Activated naive CD8-positive, alpha-beta T cell treated with anti-CD3 and anti-CD28 coated beads for 36 hours (primary cell): ENCODE measurements around the gene C17orf50. TPM values are rescaled to one million over a fixed set of nuclear protein-coding genes. Genes with fewer than 3 reads are reported as not detected.

ENCODE experiments used
- DNase-seq: peaks from one replicate; pipeline ENCODE4 v3.0.0; 2021
- H3K27ac Mint-ChIP-seq: one replicate; pipeline ENCODE4 v1.8.0; 2022; ENCODE audit warnings: mild to moderate bottlenecking, moderate library complexity, mixed read lengths
- H3K27me3 Mint-ChIP-seq: one replicate; pipeline ENCODE4 v1.8.0; 2022; ENCODE audit warnings: mild to moderate bottlenecking, mixed read lengths
- H3K36me3 Mint-ChIP-seq: one replicate; pipeline ENCODE4 v1.8.0; 2021; ENCODE audit warnings: mild to moderate bottlenecking, mixed read lengths
- H3K4me1 Mint-ChIP-seq: one replicate; pipeline ENCODE4 v1.8.0; 2021; ENCODE audit warnings: mixed read lengths
- H3K4me3 Mint-ChIP-seq: one replicate; pipeline ENCODE4 v1.8.0; 2022; ENCODE audit warnings: mild to moderate bottlenecking, moderate library complexity, mixed read lengths
- H3K9me3 Mint-ChIP-seq: one replicate; pipeline ENCODE4 v1.8.0; 2022; ENCODE audit warnings: mixed read lengths
- total RNA-seq, 2 experiments: library from RNA; stranded (reverse); gene quantifications; one replicate each; pipeline ENCODE4 v1.2.3, GENCODE V29; 2021

Gene C17orf50
- total RNA-seq, 2 experiments from 2014 or later, result not detected

- H3K4me1 Mint-ChIP-seq, result peaks cover 39% of the 10 kb centered on the region
- no peaks in the 10 kb centered on the region for H3K36me3 Mint-ChIP-seq
- peaks cover 14% of the 10 kb centered on the region for H3K27me3 Mint-ChIP-seq
- no peak overlapping the region for H3K4me3 Mint-ChIP-seq
- H3K27ac Mint-ChIP-seq, result no peak overlapping the region
- no peak for DNase-seq
- H3K9me3 Mint-ChIP-seq, result no peaks in the 10 kb centered on the region
These were observed 39.3 kb downstream of the C17orf50 start for GRCh38 chr17:35799942-35800341.

GRCh38 chr17:35801583-35802224, 41.0 kb downstream of the C17orf50 start:
- Mint-ChIP-seq H3K36me3 (no peaks in the 10 kb centered on the region), H3K27ac (peak overlapping the region; percentile 62), H3K4me1 (peaks cover 36% of the 10 kb centered on the region), H3K27me3 (peaks cover 5% of the 10 kb centered on the region), H3K4me3 (no peak overlapping the region), H3K9me3 (no peaks in the 10 kb centered on the region)
- peak; percentile 20 for DNase-seq

- Mint-ChIP-seq H3K36me3 (peaks cover 2% of the 10 kb centered on the region), H3K4me1 (peaks cover 55% of the 10 kb centered on the region), H3K4me3 (no peak overlapping the region), H3K9me3 (no peaks in the 10 kb centered on the region), H3K27me3 (no peaks in the 10 kb centered on the region), H3K27ac (peak overlapping the region; percentile 17)
- DNase-seq, result peak; percentile 42
These were observed 44.0 kb downstream of the C17orf50 start for GRCh38 chr17:35804658-35805192.

- Mint-ChIP-seq H3K4me3 (peak overlapping the region; percentile 89), H3K27ac (peak overlapping the region; percentile 97), H3K4me1 (peaks cover 52% of the 10 kb centered on the region), H3K36me3 (peaks cover 22% of the 10 kb centered on the region), H3K9me3 (no peaks in the 10 kb centered on the region), H3K27me3 (no peaks in the 10 kb centered on the region)
- no peak for DNase-seq
These were observed 46.9 kb downstream of the C17orf50 start for GRCh38 chr17:35807371-35808144.

GRCh38 chr17:35808240-35808961, 47.7 kb downstream of the C17orf50 start:
- Mint-ChIP-seq H3K9me3 (no peaks in the 10 kb centered on the region), H3K27ac (peak overlapping the region; percentile 97), H3K36me3 (peaks cover 28% of the 10 kb centered on the region), H3K27me3 (no peaks in the 10 kb centered on the region), H3K4me3 (peak overlapping the region; percentile 89), H3K4me1 (peaks cover 52% of the 10 kb centered on the region)
- no peak for DNase-seq

- DNase-seq, result peak; percentile 97
- Mint-ChIP-seq H3K4me1 (peaks cover 56% of the 10 kb centered on the region), H3K27ac (peak within 1 kb of the TSS; percentile 97), H3K36me3 (peaks cover 34% of the 10 kb centered on the region), H3K4me3 (peak within 1 kb of the TSS; percentile 89), H3K9me3 (no peaks in the 10 kb centered on the region), H3K27me3 (no peaks in the 10 kb centered on the region)
These were observed 48.5 kb downstream of the C17orf50 start, which contains the start of gene TAF15 for GRCh38 chr17:35808962-35809854. TAF15 (plus strand) TSS chr17:35809484; CDS start chr17:35809570, 86 bp downstream.

- peaks cover 56% of the 10 kb centered on the region for H3K4me1 Mint-ChIP-seq
- peak overlapping the region; percentile 97 for H3K27ac Mint-ChIP-seq
These were observed 49.3 kb downstream of the C17orf50 start for GRCh38 chr17:35809855-35810461.

GRCh38 chr17:35811759-35812158, 51.1 kb downstream of the C17orf50 start:
- no peak overlapping the region for H3K27ac Mint-ChIP-seq
- H3K36me3 Mint-ChIP-seq, result peaks cover 37% of the 10 kb centered on the region
- H3K9me3 Mint-ChIP-seq, result no peaks in the 10 kb centered on the region
- DNase-seq, result no peak
- H3K27me3 Mint-ChIP-seq, result no peaks in the 10 kb centered on the region
- H3K4me1 Mint-ChIP-seq, result peaks cover 58% of the 10 kb centered on the region
- H3K4me3 Mint-ChIP-seq, result peak overlapping the region; percentile 36

More at GRCh38 chr17:35809855-35810461, 49.3 kb downstream of the C17orf50 start:
- Mint-ChIP-seq H3K36me3 (peaks cover 34% of the 10 kb centered on the region), H3K9me3 (no peaks in the 10 kb centered on the region), H3K27me3 (no peaks in the 10 kb centered on the region), H3K4me3 (peak overlapping the region; percentile 89)
- DNase-seq, result no peak

GRCh38 chr17:35812456-35812855, 51.8 kb downstream of the C17orf50 start:
- Mint-ChIP-seq H3K27me3 (no peaks in the 10 kb centered on the region), H3K36me3 (peaks cover 37% of the 10 kb centered on the region), H3K9me3 (no peaks in the 10 kb centered on the region), H3K4me3 (no peak overlapping the region), H3K27ac (no peak overlapping the region), H3K4me1 (peaks cover 56% of the 10 kb centered on the region)
- DNase-seq, result no peak

Other genes with a start within 250 kb of the C17orf50 start
- gene SLFN12L, start 223.2 kb upstream of the C17orf50 start, total RNA-seq, result 10 to 100 TPM; 32.6 to 35.9 TPM
- under 1 TPM; 0.10 to 0.14 TPM for gene SLFN14, start 200.1 kb upstream of the C17orf50 start, total RNA-seq
- 1 to 10 TPM; 6.6 to 6.9 TPM for gene PEX12, start 182.3 kb upstream of the C17orf50 start, total RNA-seq
- gene AP2B1, start 173.6 kb upstream of the C17orf50 start, total RNA-seq, result 100 to 1,000 TPM; 147 to 150 TPM
- gene RASL10B, start 29.2 kb upstream of the C17orf50 start, total RNA-seq, result 1 to 10 TPM; 2.5 to 2.6 TPM
- under 1 TPM; 0.40 to 0.43 TPM for gene GAS2L2, start 7.6 kb upstream of the C17orf50 start, total RNA-seq
- under 1 TPM; 0.21 to 0.50 TPM for gene MMP28, start 34.8 kb downstream of the C17orf50 start, total RNA-seq
- gene TAF15, start 48.6 kb downstream of the C17orf50 start, total RNA-seq, result 100 to 1,000 TPM; 306 to 317 TPM
- gene HEATR9, start 108.0 kb downstream of the C17orf50 start, total RNA-seq, result under 1 TPM in 1 of 2 experiments, not detected in 1; 0.18 TPM
- gene CCL5, start 119.5 kb downstream of the C17orf50 start, total RNA-seq, result 10 to 100 TPM; 16.4 to 18.1 TPM
- 1 to 10 TPM; 4.3 to 5.6 TPM for gene RDM1, start 169.9 kb downstream of the C17orf50 start, total RNA-seq
- not detected for gene LYZL6, start 182.8 kb downstream of the C17orf50 start, total RNA-seq
- gene CCL16, start 220.6 kb downstream of the C17orf50 start, total RNA-seq, result not detected
- not detected for gene CCL14, start 225.8 kb downstream of the C17orf50 start, total RNA-seq
- gene CCL15, start 240.7 kb downstream of the C17orf50 start, total RNA-seq, result not detected